ENCODE data around the gene HOXA10. TPM values are rescaled to one million over a fixed set of nuclear protein-coding genes. Genes with fewer than 3 reads are reported as not detected.

Gene HOXA10
- total RNA-seq, 1 experiment from 2014 or later, result not detected

DNA sequence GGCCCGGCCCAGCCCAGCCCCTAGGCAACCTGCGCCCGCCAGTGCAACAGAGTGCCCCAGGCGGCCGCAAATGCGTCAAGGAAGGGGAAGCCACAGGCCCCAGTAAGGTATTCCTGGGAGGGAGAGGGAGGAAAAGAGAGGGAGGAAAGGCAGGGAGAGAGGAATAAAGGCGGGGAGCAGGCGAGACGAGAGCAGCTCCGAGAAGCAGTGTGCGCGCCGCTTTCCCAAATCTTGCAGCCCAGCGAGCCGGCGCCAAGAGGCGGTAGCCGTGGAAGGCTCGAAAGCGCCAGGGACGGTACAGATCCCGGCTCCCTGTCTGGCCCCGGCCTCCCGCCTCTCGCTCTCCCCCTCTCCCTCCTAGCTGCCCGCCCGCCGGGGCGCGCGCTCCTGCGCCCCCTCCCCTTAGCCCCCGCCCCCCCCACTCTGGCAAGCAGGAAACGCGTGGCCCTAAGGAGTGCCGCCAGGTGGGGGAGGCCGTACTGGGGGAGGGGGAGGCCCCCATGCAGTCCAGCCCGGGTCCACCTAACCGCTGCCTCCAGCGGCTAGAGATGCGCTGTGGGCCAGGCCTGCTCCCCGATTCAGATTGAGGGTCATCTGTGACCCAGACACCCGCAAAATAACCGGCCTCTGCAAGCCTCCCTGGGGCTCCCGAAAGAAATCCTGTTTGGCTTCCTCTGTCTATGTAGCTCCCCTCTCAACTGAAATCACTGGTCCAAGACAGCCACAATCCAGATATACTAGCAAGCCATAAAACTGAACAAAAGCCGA, 4.3 kb downstream of the HOXA10 start:
- Histone ChIP-seq H2AFZ (ENCODE audit: low read length) (no peak overlapping the region), H3K9me3 (ENCODE audit: control insufficient read depth, low read depth, low read length) (no peaks in the 10 kb centered on the region), H2BK12ac (ENCODE audit: insufficient read length, low read depth, low read length) (no peak overlapping the region), H2AK5ac (ENCODE audit: insufficient read length, low read length) (no peak overlapping the region), H3K23me2 (ENCODE audit: insufficient read length, low read depth, low read length, poor library complexity, severe bottlenecking) (no peaks in the 10 kb centered on the region), H4K8ac (replicated peaks; ENCODE audit: insufficient read length, low read depth, low read length) (no peak overlapping the region), H4K20me1 (ENCODE audit: control insufficient read depth, insufficient read depth, insufficient read length) (no peaks in the 10 kb centered on the region), H3K4ac (ENCODE audit: low read depth, low read length) (no peak overlapping the region), H3T11ph (ENCODE audit: low read length) (no peak overlapping the region), H2BK5ac (ENCODE audit: insufficient read length, low read length) (no peak overlapping the region), H3K79me2 (ENCODE audit: insufficient read depth, low read length) (no peaks in the 10 kb centered on the region), H4K91ac (ENCODE audit: insufficient read length, low read depth, low read length) (no peak overlapping the region), H2BK20ac (ENCODE audit: low read depth, low read length, poor library complexity, severe bottlenecking) (no peak overlapping the region), H3K14ac (ENCODE audit: insufficient read depth, low read length) (no peak overlapping the region), H3K79me1 (ENCODE audit: insufficient read depth, low read depth, low read length, poor library complexity, severe bottlenecking) (no peaks in the 10 kb centered on the region), H3K27ac (ENCODE audit: insufficient read length, low read depth, low read length) (no peak overlapping the region), H3K4me1 (ENCODE audit: insufficient read depth, low read length) (no peaks in the 10 kb centered on the region), H4K5ac (ENCODE audit: insufficient read length, low read depth, low read length) (no peak overlapping the region), H3K4me2 (ENCODE audit: insufficient read depth, insufficient read length, low read length) (no peak overlapping the region), H3K56ac (ENCODE audit: insufficient read length, low read depth, low read length) (no peak overlapping the region), H3K18ac (ENCODE audit: insufficient read length, low read depth, low read length) (no peak overlapping the region), H3K23ac (ENCODE audit: insufficient read length, low read depth, low read length) (no peak overlapping the region), H3K27me3 (ENCODE audit: insufficient read depth, low read length) (peaks cover 97% of the 10 kb centered on the region), H2BK120ac (ENCODE audit: low read depth, low read length, poor library complexity, severe bottlenecking) (no peak overlapping the region), H3K9ac (ENCODE audit: extremely low read depth, insufficient read length, low read length) (no peak overlapping the region), H2BK15ac (ENCODE audit: low read depth, low read length) (no peak overlapping the region; the same call in 1 of the 2 replicates)
- H3K27ac Mint-ChIP-seq, result no peak overlapping the region
- H3K9me3 Mint-ChIP-seq, result peaks cover 6 to 28% of the 10 kb centered on the region in 2 experiments
- TF ChIP-seq, protein P1, sequence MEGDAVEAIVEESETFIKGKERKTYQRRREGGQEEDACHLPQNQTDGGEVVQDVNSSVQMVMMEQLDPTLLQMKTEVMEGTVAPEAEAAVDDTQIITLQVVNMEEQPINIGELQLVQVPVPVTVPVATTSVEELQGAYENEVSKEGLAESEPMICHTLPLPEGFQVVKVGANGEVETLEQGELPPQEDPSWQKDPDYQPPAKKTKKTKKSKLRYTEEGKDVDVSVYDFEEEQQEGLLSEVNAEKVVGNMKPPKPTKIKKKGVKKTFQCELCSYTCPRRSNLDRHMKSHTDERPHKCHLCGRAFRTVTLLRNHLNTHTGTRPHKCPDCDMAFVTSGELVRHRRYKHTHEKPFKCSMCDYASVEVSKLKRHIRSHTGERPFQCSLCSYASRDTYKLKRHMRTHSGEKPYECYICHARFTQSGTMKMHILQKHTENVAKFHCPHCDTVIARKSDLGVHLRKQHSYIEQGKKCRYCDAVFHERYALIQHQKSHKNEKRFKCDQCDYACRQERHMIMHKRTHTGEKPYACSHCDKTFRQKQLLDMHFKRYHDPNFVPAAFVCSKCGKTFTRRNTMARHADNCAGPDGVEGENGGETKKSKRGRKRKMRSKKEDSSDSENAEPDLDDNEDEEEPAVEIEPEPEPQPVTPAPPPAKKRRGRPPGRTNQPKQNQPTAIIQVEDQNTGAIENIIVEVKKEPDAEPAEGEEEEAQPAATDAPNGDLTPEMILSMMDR (conservative IDR thresholded peaks at IDR 0.05), result no peak
- H3K27me3 Mint-ChIP-seq (ENCODE audit: low read depth), result peaks cover 98% of the 10 kb centered on the region
- peak; percentile 69 for DNase-seq
- no CpG with 5 or more reads among the region's 46 CpGs for WGBS (ENCODE audit: extremely low coverage, insufficient read length, low lambda C conversion rate)
- 0 out of 5 replicates have a peak overlapping the region, but pooled peaks of 1 of the 2 experiments have one; percentile 40 for H3K4me3 Mint-ChIP-seq
- peaks cover 0 to 6% of the 10 kb centered on the region in 2 experiments; a peak in 2 of 4 replicates for H3K4me1 Mint-ChIP-seq
- no peaks in the 10 kb centered on the region; a peak in 1 of 7 replicates for H3K36me3 Mint-ChIP-seq (ENCODE audit: insufficient read depth in 1 of 3, low read depth in 3 of 3)
